ENCODE measurements around the gene MGAT5B.
"Not testable (repeated sequence)": the region's sequence is repeated elsewhere in the genome, so short reads cannot be mapped to it uniquely, and the experiment has no call there.

MGAT5B gene

DNA sequence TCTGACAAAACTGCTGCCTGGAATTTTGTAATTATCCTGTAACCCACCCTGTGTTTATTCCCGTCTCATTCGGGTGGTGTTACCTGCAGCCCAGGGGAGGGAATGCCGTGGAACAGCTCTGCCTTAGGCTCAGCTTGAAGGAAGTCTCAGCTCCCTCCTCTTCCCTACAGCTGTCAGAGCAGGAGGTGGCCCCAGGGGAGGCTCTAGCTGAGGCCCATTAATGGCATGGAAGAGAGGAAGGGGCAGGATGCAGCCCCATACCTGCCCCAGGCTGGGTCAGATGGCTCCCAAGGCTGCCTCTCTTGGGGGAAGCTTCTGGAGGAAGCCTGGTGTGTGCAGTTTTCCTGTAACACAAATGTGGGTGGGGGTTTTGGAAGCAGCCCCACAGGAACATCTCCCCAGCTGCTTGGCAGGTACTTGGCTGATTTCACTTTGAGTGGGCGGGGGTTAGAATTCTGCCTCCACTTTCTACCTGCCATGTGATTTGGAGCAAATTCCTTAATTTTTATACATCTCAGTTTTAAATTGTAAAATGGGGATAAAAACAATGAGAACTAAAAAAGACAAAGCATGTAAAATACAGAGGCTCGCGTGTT is 103.9 kb downstream of the MGAT5B start:
- Histone ChIP-seq H3K27me3 (no peaks in the 10 kb centered on the region), H3K9me3 (no peaks in the 10 kb centered on the region), H3K4me3 (ENCODE audit: low read depth, low read length) (no peak overlapping the region), H3K36me3 (no peaks in the 10 kb centered on the region), H3K4me1 (peaks cover 12% of the 10 kb centered on the region)
- no peak for DNase-seq
- TF ChIP-seq, protein P1, sequence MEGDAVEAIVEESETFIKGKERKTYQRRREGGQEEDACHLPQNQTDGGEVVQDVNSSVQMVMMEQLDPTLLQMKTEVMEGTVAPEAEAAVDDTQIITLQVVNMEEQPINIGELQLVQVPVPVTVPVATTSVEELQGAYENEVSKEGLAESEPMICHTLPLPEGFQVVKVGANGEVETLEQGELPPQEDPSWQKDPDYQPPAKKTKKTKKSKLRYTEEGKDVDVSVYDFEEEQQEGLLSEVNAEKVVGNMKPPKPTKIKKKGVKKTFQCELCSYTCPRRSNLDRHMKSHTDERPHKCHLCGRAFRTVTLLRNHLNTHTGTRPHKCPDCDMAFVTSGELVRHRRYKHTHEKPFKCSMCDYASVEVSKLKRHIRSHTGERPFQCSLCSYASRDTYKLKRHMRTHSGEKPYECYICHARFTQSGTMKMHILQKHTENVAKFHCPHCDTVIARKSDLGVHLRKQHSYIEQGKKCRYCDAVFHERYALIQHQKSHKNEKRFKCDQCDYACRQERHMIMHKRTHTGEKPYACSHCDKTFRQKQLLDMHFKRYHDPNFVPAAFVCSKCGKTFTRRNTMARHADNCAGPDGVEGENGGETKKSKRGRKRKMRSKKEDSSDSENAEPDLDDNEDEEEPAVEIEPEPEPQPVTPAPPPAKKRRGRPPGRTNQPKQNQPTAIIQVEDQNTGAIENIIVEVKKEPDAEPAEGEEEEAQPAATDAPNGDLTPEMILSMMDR (IDR thresholded peaks at IDR 0.05; ENCODE audit: low read depth, low read length): no peak

DNA sequence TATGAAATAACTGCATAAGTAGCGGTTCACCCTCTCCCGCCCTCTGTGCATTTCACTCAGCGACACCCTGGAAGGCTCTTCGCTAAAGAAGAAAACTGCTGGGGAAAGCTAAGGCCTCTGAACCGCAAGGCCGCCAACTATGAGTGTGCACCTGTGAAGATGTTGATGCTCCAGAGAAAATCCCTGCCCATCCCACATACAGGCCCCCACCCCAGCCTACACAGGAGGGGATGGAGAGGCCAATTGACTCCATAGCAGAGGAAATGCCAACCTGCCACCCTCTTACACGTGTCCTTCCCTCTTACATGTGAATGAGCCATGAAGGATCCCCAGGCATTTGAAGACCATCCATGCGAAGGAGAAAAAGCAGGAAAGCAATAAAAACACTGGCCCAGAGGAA is 104.8 kb downstream of the MGAT5B start:
- DNase-seq: no peak
- Histone ChIP-seq H3K4me1 (peaks cover 12% of the 10 kb centered on the region), H3K9me3 (no peaks in the 10 kb centered on the region), H3K36me3 (no peaks in the 10 kb centered on the region), H3K4me3 (ENCODE audit: low read depth, low read length) (no peak overlapping the region), H3K27me3 (no peaks in the 10 kb centered on the region)
- TF ChIP-seq, protein P1 (IDR thresholded peaks at IDR 0.05; ENCODE audit: low read depth, low read length): no peak

DNA sequence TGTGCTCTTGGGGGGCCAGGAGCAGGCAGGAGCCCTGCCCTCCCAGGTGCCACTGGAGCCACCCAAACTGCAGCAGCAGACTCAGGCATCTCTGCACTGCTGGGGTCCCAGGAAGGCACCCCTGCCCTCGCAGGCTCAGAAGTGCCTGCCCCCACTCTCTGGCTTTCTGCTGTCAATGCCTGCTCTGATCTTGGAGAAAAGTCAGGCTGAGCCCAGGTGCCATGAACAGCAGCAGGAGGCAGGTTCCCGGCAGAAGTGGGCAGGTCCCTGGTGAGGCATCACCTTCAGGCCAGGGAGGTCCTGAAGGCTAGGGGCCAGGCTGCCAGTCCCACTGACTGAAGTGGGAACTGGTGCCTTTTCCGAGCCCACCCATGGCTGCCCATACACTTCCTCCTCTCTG is 106.5 kb downstream of the MGAT5B start:
- TF ChIP-seq, protein P1 (IDR thresholded peaks at IDR 0.05; ENCODE audit: low read depth, low read length): no peak
- DNase-seq: no peak
- Histone ChIP-seq H3K27me3 (no peaks in the 10 kb centered on the region), H3K9me3 (no peaks in the 10 kb centered on the region), H3K4me1 (peaks cover 12% of the 10 kb centered on the region), H3K4me3 (ENCODE audit: low read depth, low read length) (no peak overlapping the region), H3K36me3 (no peaks in the 10 kb centered on the region)

DNA sequence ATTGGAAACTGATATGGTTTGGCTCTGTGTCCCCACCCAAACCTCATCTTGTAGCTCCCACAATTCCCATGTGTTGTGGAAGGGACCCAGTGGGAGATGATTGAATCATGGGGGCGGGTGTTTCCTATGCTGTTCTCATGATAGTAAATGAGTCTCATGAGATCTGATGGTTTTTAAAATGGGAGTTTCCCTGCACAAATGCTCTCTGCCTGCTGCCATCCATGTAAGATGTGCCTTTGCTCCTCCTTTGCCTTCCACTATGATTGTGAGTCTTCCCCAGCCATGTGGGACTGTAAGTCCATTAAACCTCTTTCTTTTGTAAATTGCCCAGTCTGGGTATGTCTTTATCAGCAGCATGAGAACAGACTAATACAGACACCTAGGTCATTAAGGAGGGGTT is 109.8 kb downstream of the MGAT5B start:
- H3K4me1 ChIP-seq; H3K9me3 ChIP-seq; H3K27me3 ChIP-seq; H3K36me3 ChIP-seq; H3K4me3 ChIP-seq (ENCODE audit: low read depth, low read length); DNase-seq: not testable (repeated sequence)

DNA sequence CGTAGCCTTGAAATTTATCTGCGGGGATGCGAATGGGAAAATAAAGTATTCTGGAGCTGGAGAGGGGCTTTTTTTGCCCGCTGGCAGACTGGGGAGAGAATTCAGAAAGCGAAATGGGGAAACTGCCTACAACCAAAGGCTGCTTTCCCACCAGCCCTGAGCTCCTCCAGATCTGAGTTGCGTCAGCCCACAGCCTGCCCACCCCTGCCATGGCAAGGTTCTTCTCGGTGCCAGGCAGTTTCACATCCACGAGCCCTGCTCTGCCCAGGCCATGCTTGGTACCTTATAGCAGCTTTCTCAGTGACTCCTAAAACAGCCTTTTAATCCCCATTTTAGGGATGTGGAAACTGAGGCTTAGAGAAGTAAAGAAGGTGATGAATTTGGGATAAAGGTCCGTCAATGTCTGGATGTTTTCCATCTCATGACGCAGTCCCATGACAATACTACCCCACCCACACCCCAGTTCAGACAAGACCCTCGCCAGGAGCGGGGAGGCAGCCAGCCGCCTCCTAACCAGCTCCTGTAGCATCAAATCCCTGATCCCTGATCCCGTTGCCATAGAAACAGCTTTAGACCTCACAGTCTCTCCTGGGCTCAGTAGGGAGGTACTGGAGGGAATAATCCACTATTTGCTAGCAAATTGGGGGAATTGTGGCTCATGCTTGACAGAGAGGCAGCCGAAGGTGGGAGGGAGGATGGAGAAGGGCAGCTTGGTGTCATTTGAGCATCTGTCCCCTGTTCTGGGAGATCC is 113.5 kb downstream of the MGAT5B start:
- H3K4me3 ChIP-seq (ENCODE audit: low read depth, low read length): no peak overlapping the region
- no peaks in the 10 kb centered on the region for H3K27me3 ChIP-seq
- TF ChIP-seq, protein P1 (IDR thresholded peaks at IDR 0.05; ENCODE audit: low read depth, low read length): no peak
- DNase-seq: no peak
- H3K4me1 ChIP-seq: no peaks in the 10 kb centered on the region
- H3K36me3 ChIP-seq: no peaks in the 10 kb centered on the region
- no peaks in the 10 kb centered on the region for H3K9me3 ChIP-seq

- no peaks in the 10 kb centered on the region for H3K4me1 ChIP-seq
- no peaks in the 10 kb centered on the region for H3K27me3 ChIP-seq
- no peaks in the 10 kb centered on the region for H3K9me3 ChIP-seq
- no peaks in the 10 kb centered on the region for H3K36me3 ChIP-seq
- DNase-seq: no peak
- no peak overlapping the region for H3K4me3 ChIP-seq (ENCODE audit: low read depth, low read length)
- TF ChIP-seq, protein P1 (IDR thresholded peaks at IDR 0.05; ENCODE audit: low read depth, low read length): no peak
These were observed 114.3 kb downstream of the MGAT5B start for GRCh38 chr17:76982408-76983074.

All from BE2C (cell line).